ENCODE data around the gene FAM111A.

DNA sequence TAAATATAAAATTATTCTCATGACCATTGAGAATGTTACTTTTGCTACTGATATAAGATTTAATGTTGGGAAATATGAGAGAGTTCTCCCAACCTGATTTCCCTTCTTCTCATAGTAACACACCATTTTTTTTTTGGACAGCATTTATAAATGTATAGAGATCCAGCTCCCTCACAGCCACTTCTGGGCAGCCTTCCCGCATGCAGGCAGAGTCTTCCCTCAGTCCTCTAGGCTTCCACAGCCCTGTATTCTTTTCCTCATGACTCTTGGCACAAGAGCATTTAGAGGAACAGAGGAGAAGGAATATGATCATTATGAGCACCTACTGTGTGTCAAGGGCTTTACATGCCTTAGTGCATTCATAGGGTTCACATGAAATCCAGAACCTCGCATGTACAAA is 38.3 kb downstream of the FAM111A start:
- TF ChIP-seq CTCF (IDR thresholded peaks at IDR 0.05; ENCODE audit: borderline replicate concordance, extremely low read depth, low read length, poor library complexity, severe bottlenecking) (no peak), EZH2 (IDR thresholded peaks at IDR 0.05; ENCODE audit: borderline replicate concordance, low read depth, low read length, severe bottlenecking) (no peak)

Data from DND-41 (cell line).